ENCODE data around the gene CELSR2.

CELSR2 gene

GRCh38 chr1:109272831-109273547 lies 23.6 kb downstream of the CELSR2 start:
- in situ Hi-C loops (cut with MboI; ENCODE audit: low sequenced_read_pairs) = no loop called here

DNA sequence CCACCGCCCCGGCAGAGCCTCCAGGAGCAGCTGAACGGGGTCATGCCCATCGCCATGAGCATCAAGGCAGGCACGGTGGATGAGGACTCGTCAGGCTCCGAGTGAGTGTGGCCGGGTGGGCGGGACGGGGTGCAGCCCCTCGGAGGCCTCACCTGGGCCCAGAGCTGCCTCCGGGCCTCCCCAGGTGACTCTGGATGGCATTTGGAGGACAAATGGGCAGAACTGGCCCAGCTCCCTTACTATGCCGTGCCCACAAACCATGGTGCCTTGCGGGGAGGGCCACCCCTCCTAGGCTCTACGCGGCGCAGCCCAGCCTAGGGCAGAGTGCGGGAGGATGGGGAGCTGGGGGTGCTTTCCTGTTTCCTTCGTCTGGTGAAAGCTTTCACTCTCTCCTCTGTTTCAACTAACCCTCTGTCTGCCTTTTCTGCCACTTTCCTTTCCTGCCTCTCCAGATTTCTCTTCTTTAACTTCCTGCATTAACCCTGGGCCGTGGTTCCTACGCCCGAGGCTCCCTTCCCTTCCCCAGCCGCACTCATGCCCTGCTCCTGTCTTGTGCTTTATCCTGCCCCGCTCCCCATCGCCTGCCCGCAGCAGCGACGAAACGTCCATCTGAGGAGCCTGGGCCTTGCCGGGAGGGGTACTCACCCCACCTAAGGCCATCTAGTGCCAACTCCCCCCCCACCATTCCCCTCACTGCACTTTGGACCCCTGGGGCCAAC lies 24.4 kb downstream of the CELSR2 start:
- in situ Hi-C loops (cut with MboI; ENCODE audit: low sequenced_read_pairs) = no loop called here

GRCh38 chr1:109274533-109275476 lies 25.5 kb downstream of the CELSR2 start:
- in situ Hi-C loops (cut with MboI; ENCODE audit: low sequenced_read_pairs) = no loop called here

DNA sequence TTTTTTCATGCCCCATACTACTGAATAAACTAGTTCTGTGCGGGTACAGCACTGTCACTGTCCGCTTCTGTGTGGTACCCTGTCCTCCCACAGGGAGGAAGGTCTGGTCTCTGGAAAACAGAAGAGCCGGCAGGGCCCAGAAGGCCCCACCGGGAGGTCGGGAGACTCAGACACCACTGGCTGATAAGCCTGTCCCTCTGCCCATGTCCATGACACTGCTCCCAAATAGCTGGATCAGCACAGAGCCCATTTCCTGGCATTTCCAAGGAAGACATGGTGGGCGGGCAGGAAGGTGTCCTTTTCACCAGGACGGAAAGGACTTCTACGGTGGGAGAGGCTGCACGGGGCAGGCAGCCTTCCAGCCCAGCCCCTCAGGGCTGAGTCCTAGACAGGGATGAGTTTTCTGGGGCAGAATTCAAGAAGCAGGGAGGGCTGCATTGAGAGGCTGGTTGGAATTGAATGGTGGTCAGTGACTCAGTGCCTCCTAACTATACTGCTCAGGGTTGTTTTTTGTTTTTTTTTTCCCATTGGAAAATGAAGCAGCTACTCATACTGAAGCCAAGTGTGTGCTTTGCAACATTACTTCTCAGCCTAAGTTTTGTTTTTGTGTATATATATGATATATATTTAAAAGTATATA lies 26.5 kb downstream of the CELSR2 start:
- in situ Hi-C loops (cut with MboI; ENCODE audit: low sequenced_read_pairs) = no loop called here

DNA sequence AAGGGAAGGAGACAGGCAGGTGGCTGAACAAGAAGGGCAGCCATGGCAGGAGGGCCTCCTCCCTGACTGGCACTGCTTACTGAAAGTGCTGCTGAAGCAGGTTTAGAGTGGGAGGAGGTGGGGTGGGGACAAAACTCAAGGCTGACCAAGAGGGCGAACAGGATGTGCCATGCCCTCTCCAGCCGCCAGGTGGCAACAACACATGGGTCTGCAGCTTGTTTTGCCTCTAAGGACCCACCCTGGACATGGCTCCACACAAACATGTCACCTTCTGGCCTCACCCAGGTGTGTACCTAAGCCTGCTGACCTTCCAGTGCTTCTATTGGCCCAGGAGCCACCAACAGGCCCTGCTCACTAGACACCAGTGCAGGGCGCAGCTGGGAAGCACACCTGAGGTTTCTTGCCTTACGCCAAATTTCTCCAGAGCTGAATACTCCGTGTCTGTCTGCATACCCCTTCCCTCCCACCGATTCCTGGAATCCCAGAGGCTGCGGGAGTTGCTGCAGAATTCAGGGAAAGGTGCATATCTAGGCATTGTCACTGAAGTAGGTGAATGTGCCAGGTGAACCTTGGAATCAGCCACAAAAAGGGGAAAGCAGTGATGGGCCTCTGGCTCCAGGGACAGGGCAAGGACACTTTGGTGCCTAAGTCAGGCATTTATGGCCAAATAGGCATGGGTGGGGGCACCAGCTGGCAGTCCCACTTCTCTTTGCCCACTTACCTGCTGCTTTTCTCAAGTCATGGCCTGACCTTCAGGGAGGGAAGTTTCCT lies 28.3 kb downstream of the CELSR2 start:
- in situ Hi-C loops (cut with MboI; ENCODE audit: low sequenced_read_pairs) = no loop called here

GRCh38 chr1:109279615-109280278 lies 30.4 kb downstream of the CELSR2 start:
- in situ Hi-C loops (cut with MboI; ENCODE audit: low sequenced_read_pairs) = loop anchor here (10.0 kb wide), 1 partner anchor 115 kb away; the partner anchor contains the start of gene SORT1

GRCh38 chr1:109280862-109281261 lies 31.5 kb downstream of the CELSR2 start:
- in situ Hi-C loops (cut with MboI; ENCODE audit: low sequenced_read_pairs) = loop anchor here (10.0 kb wide), 1 partner anchor 114 kb away; the partner anchor contains the start of gene SORT1

DNA sequence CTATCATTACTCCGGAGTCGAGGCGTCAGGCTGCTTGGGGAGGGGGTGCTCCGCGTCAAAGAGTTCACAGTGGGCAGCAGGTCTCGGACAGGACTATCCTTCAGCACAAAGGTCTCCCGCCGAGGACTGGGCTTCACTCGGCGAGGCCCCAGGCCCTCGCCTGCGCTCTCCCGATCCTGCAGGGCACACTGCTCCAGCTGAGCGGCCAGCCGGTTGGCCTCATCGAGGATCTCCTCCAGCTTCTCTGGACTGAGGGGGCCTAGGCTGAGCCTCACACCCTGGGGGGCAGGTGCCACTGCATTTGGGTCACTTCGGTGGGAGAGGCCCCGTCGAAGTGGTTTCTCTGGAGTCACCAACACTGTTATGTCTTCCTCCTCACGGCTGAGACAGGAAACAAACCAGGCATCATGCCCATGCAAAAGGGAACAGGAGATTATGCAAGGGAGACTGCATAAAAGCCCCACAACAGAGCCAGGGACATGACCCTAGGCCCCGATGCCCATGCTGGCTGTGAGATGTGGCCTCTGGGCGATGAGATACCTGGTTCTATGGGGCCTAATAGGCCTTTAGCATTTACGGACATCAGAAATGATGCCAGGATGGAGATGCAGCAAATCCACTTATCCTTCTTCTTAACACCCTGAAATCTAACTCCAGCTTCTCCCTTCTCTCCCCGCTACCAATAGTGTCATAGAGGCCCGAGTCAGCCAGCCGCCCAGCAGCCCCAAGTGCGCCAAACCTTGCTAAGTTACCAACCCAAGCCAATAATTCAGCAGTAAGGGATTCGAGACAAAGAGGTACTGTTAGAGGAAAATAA lies 32.5 kb downstream of the CELSR2 start:
- in situ Hi-C loops (cut with MboI; ENCODE audit: low sequenced_read_pairs) = loop anchor here (10.0 kb wide), 1 partner anchor 113 kb away; the partner anchor contains the start of gene SORT1

DNA sequence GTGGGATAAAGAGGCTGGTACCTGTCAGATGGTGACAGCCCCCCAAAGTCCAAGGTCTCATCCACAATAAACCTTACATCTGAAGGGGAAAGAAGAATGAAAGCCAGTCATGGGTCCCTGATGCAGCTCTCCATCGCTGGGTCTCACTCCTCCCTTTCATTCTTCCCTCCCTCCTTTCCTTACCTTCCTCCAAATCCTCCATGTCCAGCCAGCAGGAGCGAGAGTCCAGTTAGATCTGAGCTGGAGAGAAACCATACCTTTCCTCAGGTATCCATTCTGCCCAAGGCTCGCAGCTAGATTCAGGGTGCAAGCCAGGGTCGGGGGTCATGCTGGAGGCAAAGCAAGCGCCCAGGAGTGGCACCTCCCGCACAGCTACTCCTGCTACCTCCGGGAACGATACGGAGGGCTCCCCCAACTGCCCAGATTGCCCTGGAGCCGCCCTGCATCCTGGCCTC lies 33.2 kb downstream of the CELSR2 start:
- in situ Hi-C loops (cut with MboI; ENCODE audit: low sequenced_read_pairs) = loop anchor here (10.0 kb wide), 1 partner anchor 112 kb away; the partner anchor contains the start of gene SORT1

DNA sequence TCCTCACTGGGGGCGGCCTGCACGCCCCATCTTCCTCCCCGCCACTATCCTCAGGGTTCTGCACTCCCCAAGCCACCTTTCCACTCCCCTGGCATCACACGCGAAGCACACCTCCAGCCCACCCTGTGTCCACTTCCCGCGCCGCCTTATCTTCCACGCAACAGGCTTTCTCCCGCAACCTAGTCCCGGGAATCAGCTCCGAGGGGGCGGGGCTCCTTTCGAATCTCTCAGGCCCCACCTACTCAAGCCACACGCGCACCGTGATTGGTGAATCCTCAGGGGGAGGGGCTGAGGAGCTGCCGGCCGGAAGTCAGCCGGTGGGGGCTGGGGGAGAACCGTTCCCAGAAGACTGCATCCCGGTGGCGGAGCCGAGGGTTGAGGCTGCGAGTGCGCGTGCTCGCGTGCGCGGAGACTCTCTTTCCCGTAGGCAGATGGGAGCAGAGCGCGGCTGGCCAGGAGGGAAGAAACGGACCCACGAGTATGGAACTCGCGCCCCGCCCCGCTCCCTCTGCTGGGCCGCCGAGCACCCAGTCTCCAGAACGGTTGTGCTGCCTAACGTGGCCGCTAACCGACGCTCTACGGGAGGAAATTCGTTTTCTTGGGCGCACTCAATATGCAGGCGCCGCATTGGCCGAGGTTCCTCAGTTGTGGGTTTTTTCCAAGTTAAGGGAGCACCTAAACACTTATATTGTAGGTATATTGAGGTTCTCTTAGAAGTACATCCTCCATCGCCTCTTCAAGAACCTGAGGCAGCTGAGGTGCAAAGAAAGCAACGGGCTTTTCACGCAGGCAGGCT lies 33.8 kb downstream of the CELSR2 start, which contains the start of gene PSRC1:
Gene PSRC1, minus strand, starts transcription at position 194 of the 796 bp plus-strand sequence.
- in situ Hi-C loops (cut with MboI; ENCODE audit: low sequenced_read_pairs) = loop anchor here (10.0 kb wide), 1 partner anchor 112 kb away; the partner anchor contains the start of gene SORT1

DNA sequence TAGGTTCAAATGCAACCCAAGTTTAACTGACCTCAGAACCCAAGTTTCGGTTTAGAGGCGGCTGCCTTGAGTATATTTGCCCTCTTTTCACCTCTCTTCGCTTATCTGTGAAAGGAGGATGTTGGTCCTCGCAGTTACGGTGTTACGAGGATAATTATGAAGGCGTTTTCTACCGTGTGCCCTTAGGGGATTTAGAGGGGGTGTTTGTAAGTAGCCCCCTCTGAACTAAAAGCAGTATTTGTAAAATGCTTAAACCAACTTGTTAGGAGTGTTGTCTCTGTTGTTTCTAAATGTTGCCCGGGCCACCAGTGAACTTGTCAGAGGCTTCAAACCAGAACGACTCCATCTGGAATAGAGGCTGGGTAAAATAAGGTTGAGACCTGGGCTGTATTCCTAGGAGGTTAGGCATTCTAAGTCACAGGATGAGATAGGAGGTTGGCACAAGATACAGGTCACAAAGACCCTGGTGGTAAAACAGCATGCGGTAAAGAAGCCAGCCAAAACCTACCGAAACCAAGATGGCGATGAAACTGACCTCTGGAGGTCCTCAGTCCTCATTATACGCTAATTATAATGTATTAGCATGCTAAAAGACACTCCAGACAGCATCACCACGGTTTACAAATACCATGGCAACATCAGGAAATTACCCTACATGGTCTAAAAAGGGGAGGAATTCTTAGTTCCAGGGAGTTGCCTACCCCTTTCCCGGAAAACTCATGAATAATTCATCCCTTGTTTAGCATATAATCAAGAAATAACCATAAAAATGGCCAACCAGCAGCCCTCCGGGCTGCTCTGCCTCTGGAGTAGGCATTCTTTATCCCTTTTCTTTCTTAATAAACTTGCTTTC lies 34.6 kb downstream of the CELSR2 start:
- in situ Hi-C loops (cut with MboI; ENCODE audit: low sequenced_read_pairs) = loop anchor here (10.0 kb wide), 1 partner anchor 111 kb away; the partner anchor contains the start of gene SORT1

GRCh38 chr1:109286762-109287161 lies 37.4 kb downstream of the CELSR2 start:
- in situ Hi-C loops (cut with MboI; ENCODE audit: low sequenced_read_pairs) = loop anchor here (10.0 kb wide), 1 partner anchor 108 kb away; the partner anchor contains the start of gene SORT1

DNA sequence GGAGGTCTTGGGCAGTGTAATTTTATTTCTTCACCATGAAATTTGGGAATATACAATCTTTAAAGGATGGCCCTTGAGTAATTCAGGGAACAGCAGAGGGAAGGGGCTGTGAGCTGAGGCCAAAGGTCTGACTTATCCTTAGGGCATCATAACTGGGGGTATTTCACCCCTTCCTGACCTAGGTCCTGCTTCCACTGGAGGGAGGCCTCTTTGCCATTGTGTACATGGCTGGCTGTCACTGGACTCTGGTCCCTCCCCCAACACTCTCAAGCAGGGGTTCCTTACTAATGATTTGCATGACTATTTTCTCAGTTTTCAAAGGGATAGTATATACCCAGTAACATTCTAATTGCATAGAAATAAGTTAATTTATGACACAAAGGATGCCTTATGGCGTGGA lies 40.8 kb downstream of the CELSR2 start:
- in situ Hi-C loops (cut with MboI; ENCODE audit: low sequenced_read_pairs) = no loop called here

DNA sequence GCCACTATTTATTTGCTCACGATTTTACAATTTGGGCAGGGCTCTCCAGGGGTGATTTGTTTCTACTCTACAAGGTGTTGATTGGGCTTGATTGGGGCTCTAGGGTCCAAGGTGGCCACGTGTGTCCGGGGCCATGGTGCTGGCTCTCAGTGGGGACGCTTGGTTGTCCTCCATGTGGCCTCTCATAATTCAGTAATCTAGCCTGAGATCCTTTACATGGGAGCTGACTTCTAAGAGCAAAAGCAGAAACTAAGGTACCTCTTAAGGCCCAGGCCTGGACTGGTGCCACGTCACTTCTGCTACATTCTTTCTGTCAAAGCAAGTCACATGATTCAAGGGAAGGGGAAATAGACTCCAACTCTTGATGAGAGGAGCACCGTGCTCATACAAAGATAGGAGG lies 41.7 kb downstream of the CELSR2 start:
- in situ Hi-C loops (cut with MboI; ENCODE audit: low sequenced_read_pairs) = no loop called here

DNA sequence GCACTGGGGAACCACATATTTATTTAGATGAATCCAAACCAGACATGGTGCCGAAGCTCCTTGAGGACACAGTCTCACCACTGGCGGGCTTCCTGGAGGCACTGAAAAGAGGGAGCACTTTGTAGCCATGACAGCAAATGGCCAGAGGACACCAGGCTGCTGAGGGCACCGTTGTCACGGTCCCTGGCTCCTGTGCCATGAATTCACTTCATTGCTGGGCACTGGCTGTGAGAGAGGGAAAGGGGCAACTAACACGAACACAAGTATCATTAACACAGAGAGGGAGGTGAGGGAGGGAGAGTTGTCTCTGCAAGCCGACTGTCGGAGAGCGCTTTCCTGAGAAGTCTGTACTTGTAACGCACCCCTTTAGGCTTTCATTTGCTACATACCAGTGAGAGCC lies 43.0 kb downstream of the CELSR2 start:
- in situ Hi-C loops (cut with MboI; ENCODE audit: low sequenced_read_pairs) = no loop called here

- in situ Hi-C loops (cut with MboI; ENCODE audit: low sequenced_read_pairs) = no loop called here
Measured at GRCh38 chr1:109293026-109293425, 43.7 kb downstream of the CELSR2 start.

All from HL-60/S4 treated with retinoic acid at 250 ng/mL for 4 days and 3 days (cell line).